NCI-H345 treated with DMSO at 0.1 percent for 48 hours (cell line): ENCODE measurements around the gene CREB3L2.
A peak's percentile ranks its signal among the peaks of the same experiment; 100 is the strongest.
"Not testable (repeated sequence)": the region's sequence is repeated elsewhere in the genome, so short reads cannot be mapped to it uniquely, and the experiment has no call there.

Source experiments
- DNase-seq: peaks from one replicate; lab custom pipeline; 2025; ENCODE audit not compliant: unreplicated experiment; lab: John Stamatoyannopoulos, UW

CREB3L2 gene

GRCh38 chr7:138014201-138014600, 12.3 kb upstream of the CREB3L2 start:
- DNase-seq = not testable (repeated sequence)

GRCh38 chr7:138009350-138009653, 7.4 kb upstream of the CREB3L2 start:
- no peak for DNase-seq

GRCh38 chr7:138008588-138009349, 6.9 kb upstream of the CREB3L2 start:
- peak; percentile 70 for DNase-seq

GRCh38 chr7:138008019-138008587, 6.2 kb upstream of the CREB3L2 start:
- DNase-seq = no peak

GRCh38 chr7:138006106-138006505, 4.2 kb upstream of the CREB3L2 start:
- DNase-seq = no peak

GRCh38 chr7:138004936-138005335, 3.0 kb upstream of the CREB3L2 start:
- DNase-seq = no peak

GRCh38 chr7:138004046-138004445, 2.2 kb upstream of the CREB3L2 start:
- DNase-seq = no peak

- no peak for DNase-seq
These were observed 923 bp upstream of the CREB3L2 start for GRCh38 chr7:138002828-138003189.

- peak; percentile 99 for DNase-seq
These were observed 376 bp upstream of the CREB3L2 start for GRCh38 chr7:138002096-138002827.

GRCh38 chr7:138000081-138000701, 1.7 kb downstream of the CREB3L2 start:
- DNase-seq = no peak

GRCh38 chr7:137999496-138000080, 2.3 kb downstream of the CREB3L2 start:
- DNase-seq = no peak

GRCh38 chr7:137998250-137998649, 3.6 kb downstream of the CREB3L2 start:
- no peak for DNase-seq

- DNase-seq = no peak
These were observed 5.0 kb downstream of the CREB3L2 start for GRCh38 chr7:137996871-137997270.

GRCh38 chr7:137996386-137996851, 5.5 kb downstream of the CREB3L2 start:
- DNase-seq = no peak

- DNase-seq = no peak
These were observed 7.7 kb downstream of the CREB3L2 start for GRCh38 chr7:137994216-137994615.

GRCh38 chr7:137993395-137993743, 8.5 kb downstream of the CREB3L2 start:
- DNase-seq = no peak

- DNase-seq = no peak
These were observed 9.1 kb downstream of the CREB3L2 start for GRCh38 chr7:137992550-137993394.

GRCh38 chr7:137992104-137992549, 9.8 kb downstream of the CREB3L2 start:
- no peak for DNase-seq

- DNase-seq = no peak
These were observed 11.5 kb downstream of the CREB3L2 start for GRCh38 chr7:137990251-137990941.

- no peak for DNase-seq
These were observed 12.3 kb downstream of the CREB3L2 start for GRCh38 chr7:137989590-137989989.
